GM10266 (cell line): ENCODE measurements around the gene PRMT7.

Source experiments
- DNase-seq: peaks from one replicate; pipeline ENCODE4 v3.0.0; 2012; ENCODE audit errors: extremely low spot score
- TF ChIP-seq, protein P1 (sequence below): IDR thresholded peaks from 2 replicates; pipeline ENCODE4 v1.5.1; 2012; ENCODE audit warnings: mild to moderate bottlenecking, low read depth; ENCODE audit not compliant: control insufficient read depth, insufficient read depth; ENCODE audit errors: missing control alignments

The PRMT7 gene, protein sequence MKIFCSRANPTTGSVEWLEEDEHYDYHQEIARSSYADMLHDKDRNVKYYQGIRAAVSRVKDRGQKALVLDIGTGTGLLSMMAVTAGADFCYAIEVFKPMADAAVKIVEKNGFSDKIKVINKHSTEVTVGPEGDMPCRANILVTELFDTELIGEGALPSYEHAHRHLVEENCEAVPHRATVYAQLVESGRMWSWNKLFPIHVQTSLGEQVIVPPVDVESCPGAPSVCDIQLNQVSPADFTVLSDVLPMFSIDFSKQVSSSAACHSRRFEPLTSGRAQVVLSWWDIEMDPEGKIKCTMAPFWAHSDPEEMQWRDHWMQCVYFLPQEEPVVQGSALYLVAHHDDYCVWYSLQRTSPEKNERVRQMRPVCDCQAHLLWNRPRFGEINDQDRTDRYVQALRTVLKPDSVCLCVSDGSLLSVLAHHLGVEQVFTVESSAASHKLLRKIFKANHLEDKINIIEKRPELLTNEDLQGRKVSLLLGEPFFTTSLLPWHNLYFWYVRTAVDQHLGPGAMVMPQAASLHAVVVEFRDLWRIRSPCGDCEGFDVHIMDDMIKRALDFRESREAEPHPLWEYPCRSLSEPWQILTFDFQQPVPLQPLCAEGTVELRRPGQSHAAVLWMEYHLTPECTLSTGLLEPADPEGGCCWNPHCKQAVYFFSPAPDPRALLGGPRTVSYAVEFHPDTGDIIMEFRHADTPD

DNA sequence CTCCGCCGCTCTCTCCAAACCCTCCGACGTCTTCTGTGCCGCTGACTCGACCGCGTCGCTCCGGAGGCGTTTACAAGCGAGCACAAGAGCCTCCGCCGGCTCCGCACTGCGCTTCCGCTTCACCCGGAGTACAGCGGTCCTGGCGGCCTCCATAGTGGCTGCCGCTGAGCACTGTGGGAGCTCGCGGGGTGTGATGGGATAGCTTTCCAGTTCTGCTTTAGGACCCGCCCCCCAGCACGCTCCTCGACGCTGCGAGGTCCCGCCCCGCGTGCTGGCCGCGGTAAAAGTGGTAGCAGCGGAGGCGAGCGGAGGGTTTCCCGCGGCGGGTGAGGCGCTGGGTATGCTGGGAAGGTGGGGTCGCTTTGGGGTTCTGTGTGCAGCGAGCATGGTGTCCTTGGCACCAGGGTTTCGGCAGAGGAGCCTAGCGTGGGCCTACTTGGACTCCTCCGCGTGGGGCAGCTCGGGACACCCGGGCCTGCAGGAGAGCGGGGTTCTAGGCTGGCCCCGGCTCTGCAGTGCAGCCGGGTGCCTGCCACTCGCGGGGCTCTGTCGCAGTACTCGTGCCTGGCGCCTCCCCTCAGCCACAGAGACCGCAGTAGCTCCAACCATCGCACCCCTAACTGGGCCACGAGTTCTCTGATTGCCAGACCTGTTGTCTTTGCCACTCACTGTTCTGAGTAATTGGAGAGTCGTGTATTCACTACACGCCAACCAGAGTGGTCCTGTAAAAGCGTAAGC lies at the start of gene PRMT7, which contains the start of gene SLC7A6OS:
PRMT7 (plus strand) TSS at position 246 of the 738 bp plus-strand sequence. CDS start 4,961 bp downstream, outside the sequence.
SLC7A6OS (minus strand) TSS at position 173 of the 738 bp plus-strand sequence; CDS start at position 153, 20 bp downstream.
- DNase-seq, result peak; percentile 93
- TF ChIP-seq, protein P1, sequence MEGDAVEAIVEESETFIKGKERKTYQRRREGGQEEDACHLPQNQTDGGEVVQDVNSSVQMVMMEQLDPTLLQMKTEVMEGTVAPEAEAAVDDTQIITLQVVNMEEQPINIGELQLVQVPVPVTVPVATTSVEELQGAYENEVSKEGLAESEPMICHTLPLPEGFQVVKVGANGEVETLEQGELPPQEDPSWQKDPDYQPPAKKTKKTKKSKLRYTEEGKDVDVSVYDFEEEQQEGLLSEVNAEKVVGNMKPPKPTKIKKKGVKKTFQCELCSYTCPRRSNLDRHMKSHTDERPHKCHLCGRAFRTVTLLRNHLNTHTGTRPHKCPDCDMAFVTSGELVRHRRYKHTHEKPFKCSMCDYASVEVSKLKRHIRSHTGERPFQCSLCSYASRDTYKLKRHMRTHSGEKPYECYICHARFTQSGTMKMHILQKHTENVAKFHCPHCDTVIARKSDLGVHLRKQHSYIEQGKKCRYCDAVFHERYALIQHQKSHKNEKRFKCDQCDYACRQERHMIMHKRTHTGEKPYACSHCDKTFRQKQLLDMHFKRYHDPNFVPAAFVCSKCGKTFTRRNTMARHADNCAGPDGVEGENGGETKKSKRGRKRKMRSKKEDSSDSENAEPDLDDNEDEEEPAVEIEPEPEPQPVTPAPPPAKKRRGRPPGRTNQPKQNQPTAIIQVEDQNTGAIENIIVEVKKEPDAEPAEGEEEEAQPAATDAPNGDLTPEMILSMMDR, result no peak

DNA sequence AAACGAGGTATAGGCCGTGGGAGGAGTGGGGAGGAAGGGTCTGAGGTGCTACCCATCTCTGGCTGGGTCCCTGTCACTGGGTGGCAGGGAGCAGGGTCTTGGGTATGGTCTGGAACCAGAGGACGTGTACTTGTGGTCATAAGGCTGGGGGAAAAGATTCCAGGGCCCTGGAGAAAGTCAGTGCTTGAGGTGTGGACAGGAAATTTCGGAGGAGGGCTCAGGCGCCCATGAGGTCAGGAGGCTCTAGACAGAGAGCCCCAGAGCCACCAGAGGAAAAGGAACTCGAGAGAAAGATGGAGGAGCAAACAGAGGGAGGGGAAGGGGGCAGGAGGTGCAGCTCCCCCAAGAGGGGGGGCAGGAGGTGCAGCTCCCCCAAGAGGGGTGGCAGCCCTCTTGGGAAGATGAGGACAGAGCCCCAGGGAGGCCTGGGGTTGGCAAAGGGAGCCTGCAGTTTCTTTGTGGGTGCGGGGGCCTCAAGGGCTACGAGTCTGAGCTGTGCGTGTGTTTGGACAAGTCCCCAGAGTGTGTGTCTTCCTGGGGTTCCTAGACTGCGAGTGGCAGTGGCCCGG lies 47.2 kb upstream of the PRMT7 start:
- TF ChIP-seq, protein P1, result no peak
- DNase-seq, result no peak

DNA sequence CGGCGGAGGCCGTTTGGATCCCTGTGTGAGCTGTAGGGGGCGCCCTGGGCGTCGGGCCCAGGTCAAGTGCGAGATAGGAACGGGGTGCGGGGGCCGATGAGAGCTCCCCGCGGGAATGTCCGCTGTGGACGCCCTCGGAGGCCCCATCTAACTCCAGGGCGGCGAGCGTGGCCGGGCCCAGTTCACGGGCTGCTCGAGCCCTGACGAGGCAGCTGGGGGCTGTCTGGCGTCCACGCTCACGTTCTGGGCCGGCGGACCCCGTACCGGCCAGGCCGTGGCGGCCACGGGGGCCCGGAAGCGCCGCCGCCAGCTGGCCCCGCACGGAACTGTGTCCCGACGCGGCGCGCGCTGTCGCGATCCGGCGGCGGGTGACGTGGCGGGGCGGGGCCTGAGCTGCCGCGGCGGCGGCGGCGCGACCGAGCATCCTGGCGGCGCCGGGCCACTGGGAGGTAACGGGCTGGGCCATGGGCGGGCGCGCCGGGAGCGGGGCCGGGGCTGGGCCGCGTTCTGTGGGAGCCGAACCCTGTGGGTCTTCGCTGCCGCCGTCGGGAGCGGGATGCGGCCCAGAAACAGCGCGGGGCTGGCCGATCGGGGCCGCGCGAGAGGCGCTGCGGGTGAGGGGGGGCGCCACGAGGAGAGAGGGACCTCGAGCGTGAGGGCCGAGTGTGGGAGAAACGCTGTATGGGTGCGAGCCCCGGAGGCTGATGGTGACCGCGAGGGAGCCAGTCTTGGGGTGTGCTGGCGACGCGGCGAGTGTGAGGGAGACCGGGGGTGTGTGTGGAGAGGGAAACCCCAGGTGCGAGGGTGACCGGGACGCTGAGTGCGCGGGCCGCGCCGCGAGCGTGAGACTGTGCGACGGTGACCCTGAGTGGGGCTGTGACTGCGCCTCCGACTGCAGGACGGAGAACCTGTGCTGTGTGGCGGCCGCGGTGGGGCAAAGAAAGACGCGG lies 46.4 kb upstream of the PRMT7 start, which contains the start of gene SLC7A6:
SLC7A6 (plus strand) TSS at position 399 of the 950 bp plus-strand sequence. CDS start 10,201 bp downstream, outside the sequence.
- peak; percentile 92 for DNase-seq
- TF ChIP-seq, protein P1, result peak; percentile 87

DNA sequence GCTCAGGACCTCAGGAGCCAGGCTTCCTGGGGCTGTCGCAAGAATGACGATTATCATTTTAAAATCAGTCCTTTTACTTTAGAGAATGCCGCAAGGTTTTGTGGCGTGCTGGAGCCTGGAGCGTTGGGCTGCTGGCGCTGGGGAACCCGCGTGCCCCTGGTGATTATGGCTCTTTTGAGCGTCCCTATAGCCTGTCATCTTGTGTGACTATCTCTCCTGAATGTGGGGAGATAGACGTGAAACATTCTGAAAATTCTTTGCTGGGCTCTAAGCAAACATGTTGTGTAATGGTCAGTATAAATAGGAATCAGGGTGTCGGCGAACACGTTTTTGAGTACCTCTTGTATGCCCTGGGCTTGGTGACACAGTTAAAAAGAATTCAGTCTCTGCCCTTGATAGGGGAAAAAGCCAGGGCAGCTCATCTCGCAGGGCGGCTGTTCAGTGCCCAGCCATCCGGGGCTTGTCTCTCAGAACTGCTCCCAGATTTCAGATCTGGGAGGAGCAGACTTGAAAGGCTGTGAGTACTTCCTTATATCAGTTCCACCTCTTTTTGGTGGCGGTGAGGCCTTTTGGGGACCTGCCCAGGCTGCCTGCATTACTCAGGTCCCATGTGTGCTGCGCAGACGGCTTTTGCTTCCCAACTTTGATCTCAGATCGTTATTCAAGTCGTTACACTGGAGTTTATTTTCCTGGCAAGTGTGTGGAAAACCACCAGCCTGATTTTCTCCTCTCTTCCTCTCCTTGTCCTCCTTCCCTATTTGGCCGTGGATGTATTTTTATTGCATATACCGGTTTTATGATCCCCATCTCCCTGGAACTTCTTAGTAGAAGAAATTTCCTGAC lies 45.5 kb upstream of the PRMT7 start:
- TF ChIP-seq, protein P1, result no peak
- DNase-seq, result peak; percentile 67

DNA sequence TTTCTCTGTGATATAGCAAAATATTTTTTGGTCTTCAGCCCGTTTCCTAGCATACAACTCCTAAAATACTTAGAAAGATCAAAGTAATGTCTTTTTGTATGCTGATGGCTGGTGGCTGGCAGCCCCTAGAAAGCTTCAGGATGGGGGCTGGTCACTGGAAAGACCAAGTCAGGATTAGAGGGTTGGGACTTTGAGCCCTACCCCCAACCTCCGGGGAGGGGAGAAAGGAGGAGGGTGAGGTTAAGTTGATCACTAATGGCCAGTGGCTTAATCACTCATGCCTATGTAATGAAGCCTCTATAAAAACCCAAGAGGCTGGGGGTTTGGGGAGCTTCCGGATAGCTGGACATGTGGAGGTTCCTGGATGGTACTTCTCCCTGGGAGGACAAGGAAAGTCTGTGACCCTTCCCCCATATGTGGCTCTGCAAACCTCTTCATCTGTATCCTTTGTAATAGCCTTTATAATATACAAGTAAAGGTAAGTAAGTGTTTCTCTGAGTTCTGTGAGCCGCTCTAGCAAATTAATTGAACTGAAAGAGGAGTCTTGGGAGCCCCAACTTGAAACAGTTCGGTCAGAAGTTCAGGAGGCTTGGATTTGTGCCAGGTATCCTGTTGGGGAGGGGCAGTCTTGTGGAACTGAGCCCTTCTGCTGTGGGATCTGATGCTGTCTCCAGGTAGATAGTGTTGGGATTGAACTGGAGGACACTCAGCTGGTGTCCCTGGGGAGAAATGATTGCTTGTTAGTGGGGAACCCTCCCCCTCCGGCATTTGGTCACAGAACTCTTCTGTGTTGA lies 43.0 kb upstream of the PRMT7 start:
- TF ChIP-seq, protein P1, result no peak

More for the DNA sequence above, 43.0 kb upstream of the PRMT7 start:
- no peak for DNase-seq
